H9 (cell line): Measurements from ENCODE around the gene TMEM163. TPM values are rescaled to one million over a fixed set of nuclear protein-coding genes. Genes with fewer than 3 reads are reported as not detected.

Source experiments
- DNase-seq: peaks from one replicate; pipeline ENCODE4 v3.0.0-alpha.2; 2017
- H2AFZ ChIP-seq: one replicate; pipeline ENCODE4 v1.6.1; 2013; ENCODE audit warnings: mild to moderate bottlenecking, low read length, control low read depth, moderate library complexity
- H2AK5ac ChIP-seq: 2 replicates; pipeline ENCODE4 v1.6.1; 2013; ENCODE audit warnings: low read length, control low read depth, mixed read lengths; ENCODE audit not compliant: insufficient read length
- H2BK120ac ChIP-seq: one replicate; pipeline ENCODE4 v1.6.1; 2013; ENCODE audit warnings: low read depth, mild to moderate bottlenecking, low read length, control low read depth, inconsistent platforms; ENCODE audit not compliant: poor library complexity, severe bottlenecking
- H2BK12ac ChIP-seq: 2 replicates; pipeline ENCODE4 v1.6.1; 2013; ENCODE audit warnings: low read length, control low read depth, mixed read lengths, low read depth; ENCODE audit not compliant: insufficient read length
- H2BK15ac ChIP-seq: 2 replicates; pipeline ENCODE4 v1.6.1; 2013; ENCODE audit warnings: low read depth, low read length, control low read depth
- H2BK20ac ChIP-seq: one replicate; pipeline ENCODE4 v1.6.1; 2013; ENCODE audit warnings: low read depth, mild to moderate bottlenecking, low read length, control low read depth, inconsistent platforms; ENCODE audit not compliant: poor library complexity, severe bottlenecking
- H2BK5ac ChIP-seq: 2 replicates; pipeline ENCODE4 v1.6.1; 2013; ENCODE audit warnings: low read length, control low read depth, mixed read lengths; ENCODE audit not compliant: insufficient read length
- H3K14ac ChIP-seq: 2 replicates; pipeline ENCODE4 v1.6.1; 2013; ENCODE audit warnings: low read length, control low read depth; ENCODE audit not compliant: insufficient read depth
- H3K18ac ChIP-seq: 2 replicates; pipeline ENCODE4 v1.6.1; 2013; ENCODE audit warnings: low read depth, mild to moderate bottlenecking, mixed read lengths, low read length, control low read depth; ENCODE audit not compliant: insufficient read length
- H3K23ac ChIP-seq: 2 replicates; pipeline ENCODE4 v1.6.1; 2013; ENCODE audit warnings: low read length, control low read depth, mixed read lengths, low read depth; ENCODE audit not compliant: insufficient read length
- H3K23me2 ChIP-seq: 2 replicates; pipeline ENCODE4 v1.6.1; 2013; ENCODE audit warnings: low read depth, mild to moderate bottlenecking, mixed read lengths, low read length, control low read depth; ENCODE audit not compliant: insufficient read length, poor library complexity, severe bottlenecking
- H3K27ac ChIP-seq: 2 replicates; pipeline ENCODE4 v1.5.1; 2013; ENCODE audit warnings: low read length, control low read depth, mixed read lengths, low read depth; ENCODE audit not compliant: insufficient read length
- H3K27me3 ChIP-seq: 2 replicates; pipeline ENCODE4 v1.6.1; 2013; ENCODE audit warnings: low read length, control low read depth, inconsistent platforms; ENCODE audit not compliant: insufficient read depth
- H3K4ac ChIP-seq: 2 replicates; pipeline ENCODE4 v1.6.1; 2013; ENCODE audit warnings: low read depth, mild to moderate bottlenecking, control low read depth, inconsistent platforms, low read length, moderate library complexity
- H3K4me1 ChIP-seq: 2 replicates; pipeline ENCODE4 v1.6.1; 2013; ENCODE audit warnings: low read length, control low read depth, inconsistent platforms; ENCODE audit not compliant: insufficient read depth
- H3K4me2 ChIP-seq: 2 replicates; pipeline ENCODE4 v1.6.1; 2013; ENCODE audit warnings: low read length, control low read depth, mixed read lengths; ENCODE audit not compliant: insufficient read length, insufficient read depth
- H3K56ac ChIP-seq: 2 replicates; pipeline ENCODE4 v1.6.1; 2013; ENCODE audit warnings: low read depth, mild to moderate bottlenecking, mixed read lengths, low read length, control low read depth; ENCODE audit not compliant: insufficient read length
- H3K79me1 ChIP-seq: 2 replicates; pipeline ENCODE4 v1.6.1; 2013; ENCODE audit warnings: low read depth, mild to moderate bottlenecking, moderate library complexity, low read length, control low read depth, inconsistent platforms; ENCODE audit not compliant: insufficient read depth, poor library complexity, severe bottlenecking
- H3K79me2 ChIP-seq: 2 replicates; pipeline ENCODE4 v1.6.1; 2013; ENCODE audit warnings: low read length, control low read depth, inconsistent platforms; ENCODE audit not compliant: insufficient read depth
- H3K9ac ChIP-seq: 2 replicates; pipeline ENCODE4 v1.6.1; 2013; ENCODE audit warnings: low read length, control low read depth, mixed read lengths; ENCODE audit not compliant: insufficient read length; ENCODE audit errors: extremely low read depth
- H3K9me3 ChIP-seq: one replicate; pipeline ENCODE4 v1.6.1; 2013; ENCODE audit warnings: low read depth, low read length, inconsistent platforms; ENCODE audit not compliant: control insufficient read depth
- H3T11ph ChIP-seq: one replicate; pipeline ENCODE4 v1.6.1; 2013; ENCODE audit warnings: mild to moderate bottlenecking, low read length, control low read depth, inconsistent platforms
- H4K20me1 ChIP-seq: one replicate; pipeline ENCODE4 v1.6.1; 2013; ENCODE audit not compliant: control insufficient read depth, insufficient read length, insufficient read depth
- H4K5ac ChIP-seq: 2 replicates; pipeline ENCODE4 v1.6.1; 2013; ENCODE audit warnings: low read depth, mild to moderate bottlenecking, mixed read lengths, low read length, control low read depth; ENCODE audit not compliant: insufficient read length
- H4K8ac ChIP-seq: replicated peaks from 2 replicates; pipeline ENCODE4 v1.6.1; 2013; ENCODE audit warnings: low read length, control low read depth, mixed read lengths, low read depth; ENCODE audit not compliant: insufficient read length
- H4K91ac ChIP-seq: 2 replicates; pipeline ENCODE4 v1.6.1; 2013; ENCODE audit warnings: low read depth, mild to moderate bottlenecking, moderate library complexity, mixed read lengths, low read length, control low read depth; ENCODE audit not compliant: insufficient read length
- H3K27ac Mint-ChIP-seq, 3 experiments: 2 replicates in 2 of 3; 3 replicates in 1 of 3; pipeline ENCODE4 v1.8.0; 2020 to 2021; ENCODE audit warnings: mixed read lengths in 3 of 3, mild to moderate bottlenecking in 1 of 3, moderate library complexity in 1 of 3
- H3K27me3 Mint-ChIP-seq: 2 replicates; pipeline ENCODE4 v1.8.0; 2021; ENCODE audit warnings: low read depth, mild to moderate bottlenecking, moderate library complexity, mixed read lengths
- H3K36me3 Mint-ChIP-seq, 3 experiments: 2 replicates in 2 of 3; 3 replicates in 1 of 3; pipeline ENCODE4 v1.8.0; 2020 to 2021; ENCODE audit warnings: low read depth in 3 of 3, mixed read lengths in 3 of 3; ENCODE audit not compliant: insufficient read depth in 1 of 3
- H3K4me1 Mint-ChIP-seq, 2 experiments: 2 replicates each; pipeline ENCODE4 v1.8.0; 2020; ENCODE audit warnings: mixed read lengths in 2 of 2
- H3K4me3 Mint-ChIP-seq, 2 experiments: 2 replicates in 1 of 2; 3 replicates in 1 of 2; pipeline ENCODE4 v1.8.0; 2020 to 2021; ENCODE audit warnings: mild to moderate bottlenecking in 2 of 2, mixed read lengths in 2 of 2, moderate library complexity in 1 of 2
- H3K9me3 Mint-ChIP-seq, 2 experiments: 2 replicates in 1 of 2; 3 replicates in 1 of 2; pipeline ENCODE4 v1.8.0; 2020; ENCODE audit warnings: mild to moderate bottlenecking in 2 of 2, mixed read lengths in 2 of 2, moderate library complexity in 1 of 2
- CTCF ChIP-seq: fragments of 200-600 bp; sonication (generic); conservative IDR thresholded peaks from 3 replicates; pipeline ENCODE4 v1.8.0; 2021; ENCODE audit warnings: antibody characterized with exemption, mild to moderate bottlenecking
- WGBS: extraction: QIAGEN DNeasy Blood & Tissue Kit; methylation state at CpG from one replicate; pipeline ENCODE4 v1.1.7; 2013; ENCODE audit warnings: missing lambda C conversion rate, low lambda C conversion rate, mixed read lengths; ENCODE audit not compliant: insufficient read length; ENCODE audit errors: extremely low coverage; 5-methylcytosine and 5-hydroxymethylcytosine counted together
- total RNA-seq: library from RNA; stranded (reverse); gene quantifications from 2 replicates; pipeline ENCODE4 v1.2.1, GENCODE V29; 2021

Gene TMEM163
- total RNA-seq, 1 experiment from 2014 or later = 0.39 TPM

DNA sequence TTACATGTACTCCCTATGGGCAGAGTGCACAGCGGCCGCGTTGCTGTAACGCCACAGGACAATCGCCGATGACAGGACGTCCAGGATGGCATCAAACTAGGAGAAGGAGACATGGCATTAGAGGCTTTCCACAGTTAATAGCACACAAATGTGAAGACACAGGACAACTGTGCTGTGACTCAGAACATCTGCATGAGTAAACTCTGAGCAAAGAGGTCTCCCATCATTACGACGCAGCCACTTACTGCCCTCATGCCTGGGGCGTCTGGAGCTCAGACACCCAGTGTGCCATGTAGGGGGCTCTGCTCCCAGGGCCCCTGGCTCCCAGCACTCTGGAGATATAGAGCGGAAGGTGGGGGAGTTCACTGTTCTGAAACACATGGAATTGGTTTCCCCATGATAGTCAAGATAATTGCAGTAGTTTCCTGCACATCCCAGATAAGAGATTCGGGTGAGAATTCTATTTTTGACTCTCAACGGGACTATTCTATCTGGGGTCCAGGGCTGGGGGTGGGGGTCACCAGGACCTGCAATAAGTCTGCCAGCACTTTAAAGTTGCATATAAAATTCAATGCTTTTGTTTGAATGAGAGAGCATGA, 168.1 kb downstream of the TMEM163 start:
- H2BK120ac ChIP-seq = no peak overlapping the region
- no peaks in the 10 kb centered on the region for H3K79me2 ChIP-seq
- Mint-ChIP-seq H3K27me3 (no peaks in the 10 kb centered on the region; the same call in none of the 2 replicates), H3K27ac (no peak overlapping the region), H3K4me1 (no peaks in the 10 kb centered on the region), H3K9me3 (no peaks in the 10 kb centered on the region), H3K36me3 (no peaks in the 10 kb centered on the region), H3K4me3 (no peak overlapping the region)
- no peaks in the 10 kb centered on the region for H3K79me1 ChIP-seq
- TF ChIP-seq CTCF = no peak
- H3K14ac ChIP-seq = no peak overlapping the region
- H2BK20ac ChIP-seq = no peak overlapping the region
- H3K18ac ChIP-seq = no peak overlapping the region
- H3K56ac ChIP-seq = no peak overlapping the region
- H2AFZ ChIP-seq = no peak overlapping the region
- no peak overlapping the region for H3K9ac ChIP-seq
- DNase-seq = no peak
- H3K27me3 ChIP-seq = no peaks in the 10 kb centered on the region
- no peak overlapping the region for H2AK5ac ChIP-seq
- no peak overlapping the region for H3K23ac ChIP-seq
- H3T11ph ChIP-seq = no peak overlapping the region
- no peak overlapping the region for H4K91ac ChIP-seq
- H3K4me1 ChIP-seq = no peaks in the 10 kb centered on the region
- WGBS = no CpG with 5 or more reads among the region's 13 CpGs
- no peak overlapping the region for H3K27ac ChIP-seq
- H3K4ac ChIP-seq = no peak overlapping the region
- H3K9me3 ChIP-seq = no peaks in the 10 kb centered on the region
- no peaks in the 10 kb centered on the region for H4K20me1 ChIP-seq
- H4K8ac ChIP-seq = no peak overlapping the region
- H2BK12ac ChIP-seq = no peak overlapping the region
- no peak overlapping the region for H2BK5ac ChIP-seq
- no peak overlapping the region for H3K4me2 ChIP-seq
- H4K5ac ChIP-seq = no peak overlapping the region
- no peak overlapping the region for H2BK15ac ChIP-seq
- no peaks in the 10 kb centered on the region for H3K23me2 ChIP-seq
